Esophagus squamous epithelium (tissue), 5 donors: ENCODE data around the gene DCUN1D2. TPM values are rescaled to one million over a fixed set of nuclear protein-coding genes. Genes with fewer than 3 reads are reported as not detected.
A peak's percentile ranks its signal among the peaks of the same experiment; 100 is the strongest.
"Not testable (repeated sequence)": the region's sequence is repeated elsewhere in the genome, so short reads cannot be mapped to it uniquely, and the experiment has no call there.

Experiments used
- DNase-seq: peaks from one replicate; lab custom pipeline; 2025; lab: John Stamatoyannopoulos, UW
- H3K27ac ChIP-seq, 4 donors: fragments of 200-600 bp; sonication (generic); one replicate each; pipeline ENCODE4 v1.5.1; 2016 to 2019; ENCODE audit warnings: mild to moderate bottlenecking in 1 of 4
- H3K27me3 ChIP-seq, 4 donors: fragments of 200-600 bp; sonication (generic); 1 replicate in 3 of 4; 2 replicates in 1 of 4; pipeline versions ENCODE4 v1.5.1 to v1.6.0; 2017 to 2021; ENCODE audit warnings: antibody characterized with exemption in 1 of 4
- H3K36me3 ChIP-seq, 3 donors: fragments of 200-600 bp; sonication (generic); one replicate each; pipeline ENCODE4 v1.5.1; 2016 to 2019
- H3K4me1 ChIP-seq, 3 donors: fragments of 200-600 bp; sonication (generic); one replicate each; pipeline ENCODE4 v1.5.1; 2017 to 2019
- H3K4me3 ChIP-seq, 4 donors: fragments of 200-600 bp; sonication (generic); 1 replicate in 3 of 4; 2 replicates in 1 of 4; pipeline ENCODE4 v1.5.1; 2016 to 2019; ENCODE audit warnings: mild to moderate bottlenecking in 2 of 4, moderate library complexity in 1 of 4
- H3K9me3 ChIP-seq, 3 donors: fragments of 200-600 bp; sonication (generic); one replicate each; pipeline ENCODE4 v1.5.1; 2016 to 2019
- POLR2A ChIP-seq, 4 donors: fragments of 450-650 bp; IDR thresholded peaks; one replicate each; pipeline ENCODE4 v1.6.1; 2017; ENCODE audit warnings: antibody characterized with exemption in 4 of 4, mild to moderate bottlenecking in 4 of 4, moderate library complexity in 3 of 4
- WGBS, 2 donors: methylation state at CpG; one replicate each; pipeline ENCODE4 v1.1.5; 2018; 5-methylcytosine and 5-hydroxymethylcytosine counted together
- intact Hi-C: fragments of 100-400 bp; cut with DNase I; formaldehyde crosslinking; loops from one replicate; pipeline ENCODE4 v1.15.0; 2022
- total RNA-seq, 4 donors: library from RNA; depleted of rRNA; stranded (reverse); fragments of >200 nt; gene quantifications; one replicate each; pipeline ENCODE4 v1.1.0, GENCODE V29; 2016
- TF ChIP-seq, protein P1 (sequence below), 6 experiments: fragments of 450-650 bp in 4 of 6; fragments of 200-600 bp in 2 of 6; sonication (generic) in 2 of 6; IDR thresholded peaks; one replicate each; pipeline ENCODE4 v1.5.1; 2016 to 2019; ENCODE audit warnings: antibody characterized with exemption in 6 of 6, mild to moderate bottlenecking in 4 of 6, moderate library complexity in 4 of 6
- donor health status: DM: yes; HTN: yes; CAD: no.

DCUN1D2 gene
- total RNA-seq, 4 donors from 2014 or later = 4.7 to 14.1 (median 7.7) TPM

GRCh38 chr13:113475280-113475679, 15.2 kb downstream of the DCUN1D2 start:
- H3K27me3 ChIP-seq = no peaks in the 10 kb centered on the region
- H3K4me3 ChIP-seq = no peak overlapping the region
- H3K4me1 ChIP-seq = no peaks in the 10 kb centered on the region
- 88 to 89% methylated on average over 11 of the region's 11 CpGs for WGBS, 2 donors
- no peak for DNase-seq
- H3K9me3 ChIP-seq = no peaks in the 10 kb centered on the region
- intact Hi-C loops = no loop called here
- H3K36me3 ChIP-seq = peaks cover 0 to 86% (median 7%) of the 10 kb centered on the region in 3 donors
- TF ChIP-seq, protein P1, sequence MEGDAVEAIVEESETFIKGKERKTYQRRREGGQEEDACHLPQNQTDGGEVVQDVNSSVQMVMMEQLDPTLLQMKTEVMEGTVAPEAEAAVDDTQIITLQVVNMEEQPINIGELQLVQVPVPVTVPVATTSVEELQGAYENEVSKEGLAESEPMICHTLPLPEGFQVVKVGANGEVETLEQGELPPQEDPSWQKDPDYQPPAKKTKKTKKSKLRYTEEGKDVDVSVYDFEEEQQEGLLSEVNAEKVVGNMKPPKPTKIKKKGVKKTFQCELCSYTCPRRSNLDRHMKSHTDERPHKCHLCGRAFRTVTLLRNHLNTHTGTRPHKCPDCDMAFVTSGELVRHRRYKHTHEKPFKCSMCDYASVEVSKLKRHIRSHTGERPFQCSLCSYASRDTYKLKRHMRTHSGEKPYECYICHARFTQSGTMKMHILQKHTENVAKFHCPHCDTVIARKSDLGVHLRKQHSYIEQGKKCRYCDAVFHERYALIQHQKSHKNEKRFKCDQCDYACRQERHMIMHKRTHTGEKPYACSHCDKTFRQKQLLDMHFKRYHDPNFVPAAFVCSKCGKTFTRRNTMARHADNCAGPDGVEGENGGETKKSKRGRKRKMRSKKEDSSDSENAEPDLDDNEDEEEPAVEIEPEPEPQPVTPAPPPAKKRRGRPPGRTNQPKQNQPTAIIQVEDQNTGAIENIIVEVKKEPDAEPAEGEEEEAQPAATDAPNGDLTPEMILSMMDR (IDR thresholded peaks at IDR 0.05) = no peak
- TF ChIP-seq POLR2A (IDR thresholded peaks at IDR 0.05) = no peak
- H3K27ac ChIP-seq = no peak overlapping the region

DNA sequence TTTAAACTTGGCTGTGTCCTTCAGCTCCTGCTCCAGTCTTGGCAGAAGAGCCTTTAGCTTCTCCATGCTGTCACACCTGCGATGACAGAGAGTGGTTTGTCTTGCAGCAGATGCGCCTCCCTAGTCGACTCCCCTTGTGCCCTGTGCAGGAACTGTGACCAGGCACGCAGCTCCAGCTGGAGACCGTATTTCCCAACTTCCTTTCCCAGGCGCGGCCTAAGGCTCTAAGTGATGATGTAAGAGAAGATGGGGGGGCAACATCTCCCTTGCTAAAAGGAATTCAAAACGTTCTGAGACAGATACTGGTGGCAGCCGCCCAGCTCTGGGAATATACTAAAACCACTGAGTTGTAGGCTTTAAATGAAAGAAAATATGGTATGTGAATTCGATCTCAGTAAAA, 16.3 kb downstream of the DCUN1D2 start:
- intact Hi-C loops = no loop called here
- TF ChIP-seq, protein P1 (IDR thresholded peaks at IDR 0.05) = no peak
- no peak for TF ChIP-seq POLR2A (IDR thresholded peaks at IDR 0.05)
- Histone ChIP-seq H3K27ac (no peak overlapping the region), H3K27me3 (no peaks in the 10 kb centered on the region), H3K36me3 (peaks cover 0 to 79% (median 7%) of the 10 kb centered on the region in 3 donors), H3K9me3 (no peaks in the 10 kb centered on the region), H3K4me3 (no peak overlapping the region), H3K4me1 (no peaks in the 10 kb centered on the region)
- WGBS, 2 donors = 60 to 77% methylated on average over 4 to 7 of the region's 10 CpGs
- no peak for DNase-seq

DNA sequence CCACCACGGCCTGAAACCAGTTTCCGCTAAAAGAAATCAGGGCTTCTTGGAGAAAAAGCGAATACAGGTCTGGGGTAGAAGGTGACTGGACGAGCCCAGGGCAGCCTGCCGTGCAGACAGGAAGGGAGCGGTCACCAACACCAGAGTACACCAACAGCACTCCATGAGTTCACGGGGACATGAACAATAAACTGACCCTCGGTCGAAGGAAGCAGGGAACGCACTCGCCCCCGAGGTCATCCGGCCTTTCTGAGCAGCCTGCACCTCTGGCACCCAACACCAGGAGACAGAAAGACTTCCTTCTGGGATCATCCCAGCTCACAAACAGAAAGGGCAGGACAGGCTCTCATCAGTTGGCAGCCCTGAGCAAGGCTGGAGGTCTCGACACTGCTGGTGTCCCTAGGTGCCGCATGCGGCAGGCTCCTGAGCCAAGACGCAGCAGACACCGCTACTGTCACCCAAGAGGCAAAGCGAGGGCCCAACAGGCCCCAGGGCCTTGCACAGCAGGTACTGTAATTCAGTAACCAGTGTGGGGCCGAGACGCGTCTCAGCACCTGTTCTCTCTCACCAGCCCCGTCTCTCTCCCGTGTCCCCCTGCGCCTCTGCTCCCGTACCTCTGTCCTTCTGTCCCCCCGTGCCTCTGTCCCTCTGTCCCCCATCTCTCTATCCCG, 18.0 kb downstream of the DCUN1D2 start:
- H3K27ac ChIP-seq = peak overlapping the region in 2 of 4 donors; percentile 54 to 64
- WGBS, 2 donors = 86 to 92% methylated on average over 23 to 24 of the region's 28 CpGs
- peaks cover 0 to 76% (median 7%) of the 10 kb centered on the region in 3 donors for H3K36me3 ChIP-seq
- intact Hi-C loops = no loop called here
- H3K9me3 ChIP-seq = no peaks in the 10 kb centered on the region
- DNase-seq = no peak
- no peak overlapping the region for H3K4me3 ChIP-seq
- H3K4me1 ChIP-seq = no peaks in the 10 kb centered on the region
- TF ChIP-seq, protein P1 (IDR thresholded peaks at IDR 0.05) = peak in 1 of 6 experiments; percentile 5
- no peak for TF ChIP-seq POLR2A (IDR thresholded peaks at IDR 0.05)
- H3K27me3 ChIP-seq = no peaks in the 10 kb centered on the region

DNA sequence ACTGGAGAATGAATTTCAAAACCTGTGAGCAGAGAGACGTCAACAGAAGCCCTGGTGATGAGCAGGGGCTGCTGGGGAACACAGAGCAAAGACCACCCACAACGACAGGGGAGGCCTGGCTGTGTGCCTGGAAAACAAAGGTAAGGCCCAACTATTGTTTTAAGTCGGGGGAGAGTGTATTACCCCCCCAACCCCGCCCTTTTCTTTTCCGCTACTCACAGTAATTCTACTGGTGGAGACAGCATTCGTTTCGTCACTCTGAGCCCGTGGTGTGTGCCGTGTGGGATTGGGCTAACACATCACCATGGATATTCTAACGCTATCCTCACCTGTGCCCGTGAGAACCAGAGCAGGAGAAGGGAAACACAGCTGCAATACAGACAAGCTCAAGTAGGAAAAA, 18.7 kb downstream of the DCUN1D2 start:
- intact Hi-C loops = no loop called here
- Histone ChIP-seq H3K9me3 (no peaks in the 10 kb centered on the region), H3K4me3 (no peak overlapping the region), H3K4me1 (no peaks in the 10 kb centered on the region), H3K27me3 (no peaks in the 10 kb centered on the region), H3K27ac (peak overlapping the region in 2 of 4 donors; percentile 28 to 54), H3K36me3 (peaks cover 0 to 76% (median 7%) of the 10 kb centered on the region in 3 donors)
- no peak for DNase-seq
- TF ChIP-seq, protein P1 (IDR thresholded peaks at IDR 0.05) = no peak
- no peak for TF ChIP-seq POLR2A (IDR thresholded peaks at IDR 0.05)
- WGBS, 2 donors = 66 to 82% methylated on average over 3 to 9 of the region's 11 CpGs

- peaks cover 0 to 74% (median 3%) of the 10 kb centered on the region in 3 donors for H3K36me3 ChIP-seq
- not testable (repeated sequence) for H3K4me3 ChIP-seq, DNase-seq
Measured at GRCh38 chr13:113470635-113471163, 19.8 kb downstream of the DCUN1D2 start.

More at GRCh38 chr13:113470635-113471163, 19.8 kb downstream of the DCUN1D2 start:
- H3K9me3 ChIP-seq, H3K27me3 ChIP-seq, H3K27ac ChIP-seq, H3K4me1 ChIP-seq, intact Hi-C loops: not testable (repeated sequence)
- WGBS, 2 donors = 100% methylated on average over 3 of the region's 4 CpGs; no CpG with 5 or more reads in 1 of the 2 donors
